IMR-90 (cell line): Measurements from ENCODE around the gene SYTL2. TPM values are rescaled to one million over a fixed set of nuclear protein-coding genes. Genes with fewer than 3 reads are reported as not detected.

ENCODE experiments used
- ATAC-seq: fragments of 200-7000 bp; cut with Tn5 transposase; 2 replicates; pipeline ENCODE4 v1.9.1; 2020; ENCODE audit warnings: low read depth, mild to moderate bottlenecking, moderate library complexity
- BruUV-seq: library from RNA; stranded (reverse); fragments of 400-500 nt; replicated peaks from 2 replicates; lab custom pipeline; 2021; lab: Mats Ljungman, UMichigan
- CTCF ChIA-PET: fragments of 300-600 bp; formaldehyde crosslinking; extraction: SDS; loops from one replicate; lab custom pipeline; 2021; ENCODE audit warnings: antibody characterized with exemption; lab: Yijun Ruan, JAX
- POLR2A ChIA-PET: fragments of 300-600 bp; sonication (Branson Sonifier 250); formaldehyde crosslinking; loops from one replicate; lab custom pipeline; 2022; ENCODE audit warnings: antibody characterized with exemption; ENCODE audit not compliant: unreplicated experiment; lab: Charles Lee
- DNase-seq: peaks from one replicate; pipeline ENCODE4 v3.0.0; 2013
- H2AFZ ChIP-seq: replicated peaks from 2 replicates; pipeline ENCODE3; 2013; ENCODE audit warnings: low read length, mild to moderate bottlenecking; ENCODE audit not compliant: poor library complexity
- H2AK5ac ChIP-seq: 2 replicates; pipeline ENCODE4 v1.6.1; 2013; ENCODE audit warnings: low read depth, low read length, inconsistent platforms
- H2AK9ac ChIP-seq: replicated peaks from 2 replicates; pipeline ENCODE3; 2013; ENCODE audit warnings: mild to moderate bottlenecking, low read depth, low read length, moderate library complexity; ENCODE audit not compliant: poor library complexity
- H2BK120ac ChIP-seq: 2 replicates; pipeline ENCODE4 v1.6.1; 2013; ENCODE audit warnings: low read depth, low read length, inconsistent platforms
- H2BK15ac ChIP-seq: 3 replicates; pipeline ENCODE4 v1.6.1; 2013; ENCODE audit warnings: low read depth, low read length, inconsistent platforms
- H2BK20ac ChIP-seq: 2 replicates; pipeline ENCODE4 v1.6.1; 2013; ENCODE audit warnings: low read depth, mild to moderate bottlenecking, inconsistent platforms, low read length, moderate library complexity
- H2BK5ac ChIP-seq: 2 replicates; pipeline ENCODE4 v1.6.1; 2013; ENCODE audit warnings: mild to moderate bottlenecking, low read depth, low read length, inconsistent platforms; ENCODE audit not compliant: poor library complexity, severe bottlenecking
- H3K14ac ChIP-seq: replicated peaks from 2 replicates; pipeline ENCODE4 v1.6.1; 2013; ENCODE audit warnings: low read depth, low read length, inconsistent platforms
- H3K18ac ChIP-seq: 2 replicates; pipeline ENCODE4 v1.6.1; 2013; ENCODE audit warnings: low read depth, low read length, control low read depth
- H3K23ac ChIP-seq: 2 replicates; pipeline ENCODE4 v1.6.1; 2013; ENCODE audit warnings: low read depth, low read length, inconsistent platforms
- H3K27ac ChIP-seq: 2 replicates; pipeline ENCODE4 v1.5.1; 2013; ENCODE audit warnings: mild to moderate bottlenecking, control low read depth, low read length; ENCODE audit not compliant: insufficient read depth
- H3K27me3 ChIP-seq: 2 replicates; pipeline ENCODE4 v1.6.1; 2013; ENCODE audit warnings: low read length; ENCODE audit not compliant: control insufficient read depth, insufficient read depth
- H3K36me3 ChIP-seq: 2 replicates; pipeline ENCODE4 v1.6.1; 2013; ENCODE audit warnings: low read length, mixed read lengths; ENCODE audit not compliant: control insufficient read depth, insufficient read depth
- H3K4ac ChIP-seq: 2 replicates; pipeline ENCODE4 v1.6.1; 2013; ENCODE audit warnings: low read depth, low read length, inconsistent platforms
- H3K4me1 ChIP-seq: 2 replicates; pipeline ENCODE4 v1.6.1; 2013; ENCODE audit warnings: low read length, mixed read lengths; ENCODE audit not compliant: control insufficient read depth, insufficient read depth
- H3K4me2 ChIP-seq: 2 replicates; pipeline ENCODE4 v1.6.1; 2013; ENCODE audit warnings: low read depth, mild to moderate bottlenecking, control low read depth, low read length, moderate library complexity
- H3K4me3 ChIP-seq: 2 replicates; pipeline ENCODE4 v1.5.1; 2013; ENCODE audit warnings: low read depth, mild to moderate bottlenecking, control low read depth, low read length, moderate library complexity; ENCODE audit not compliant: insufficient read depth
- H3K56ac ChIP-seq: 2 replicates; pipeline ENCODE4 v1.6.1; 2013; ENCODE audit warnings: low read length, inconsistent platforms; ENCODE audit not compliant: insufficient read depth; ENCODE audit errors: extremely low read depth
- H3K79me1 ChIP-seq, 2 experiments: 2 replicates each; pipeline ENCODE4 v1.6.1; 2013; ENCODE audit warnings: low read length in 2 of 2, inconsistent platforms in 1 of 2, low read depth in 1 of 2
- H3K9ac ChIP-seq: 2 replicates; pipeline ENCODE4 v1.6.1; 2013; ENCODE audit warnings: low read depth, low read length, control low read depth
- H3K9me1 ChIP-seq: 2 replicates; pipeline ENCODE4 v1.6.1; 2013; ENCODE audit warnings: low read length, inconsistent platforms; ENCODE audit not compliant: insufficient read depth
- H3K9me3 ChIP-seq: 2 replicates; pipeline ENCODE4 v1.6.1; 2013; ENCODE audit warnings: low read length; ENCODE audit not compliant: control insufficient read depth, insufficient read depth
- H4K20me1 ChIP-seq: 2 replicates; pipeline ENCODE4 v1.6.1; 2013; ENCODE audit warnings: low read length, inconsistent platforms; ENCODE audit not compliant: insufficient read depth
- H4K5ac ChIP-seq: 2 replicates; pipeline ENCODE4 v1.6.1; 2013; ENCODE audit warnings: mild to moderate bottlenecking, low read depth, low read length, control low read depth
- H4K8ac ChIP-seq, 2 experiments: 2 replicates each; pipeline ENCODE4 v1.6.1; 2013; ENCODE audit warnings: low read depth in 2 of 2, low read length in 2 of 2, control low read depth in 1 of 2, inconsistent platforms in 1 of 2
- H4K91ac ChIP-seq: 2 replicates; pipeline ENCODE4 v1.6.1; 2013; ENCODE audit warnings: low read depth, low read length, inconsistent platforms; ENCODE audit not compliant: insufficient read depth
- BHLHE40 ChIP-seq: fragments of 150-350 bp; IDR thresholded peaks from 2 replicates; pipeline ENCODE4 v1.6.1; 2016; ENCODE audit warnings: mild to moderate bottlenecking, low read depth, low read length
- MAFK ChIP-seq: IDR thresholded peaks from 2 replicates; pipeline ENCODE4 v1.6.1; 2012; ENCODE audit warnings: low read depth, low read length, improper control_type of control experiment
- MXI1 ChIP-seq: IDR thresholded peaks from 2 replicates; pipeline ENCODE4 v1.6.1; 2012; ENCODE audit warnings: low read depth, mild to moderate bottlenecking, low read length, moderate library complexity, borderline replicate concordance
- NFE2L2 ChIP-seq: fragments of 150-350 bp; IDR thresholded peaks from 2 replicates; pipeline ENCODE4 v1.6.1; 2016; ENCODE audit warnings: low read depth, mild to moderate bottlenecking, low read length
- POLR2A ChIP-seq: IDR thresholded peaks from 2 replicates; pipeline ENCODE4 v1.6.1; 2012; ENCODE audit warnings: mild to moderate bottlenecking, low read depth, low read length
- RCOR1 ChIP-seq: IDR thresholded peaks from 2 replicates; pipeline ENCODE4 v1.6.1; 2012; ENCODE audit warnings: mild to moderate bottlenecking, low read length, improper control_type of control experiment; ENCODE audit not compliant: insufficient replicate concordance
- SMC3 ChIP-seq: fragments of 150-350 bp; IDR thresholded peaks from 2 replicates; pipeline ENCODE4 v1.6.1; 2016; ENCODE audit warnings: low read depth, mild to moderate bottlenecking, antibody characterized with exemption, low read length, moderate library complexity
- USF2 ChIP-seq: fragments of 150-350 bp; IDR thresholded peaks from 2 replicates; pipeline ENCODE4 v1.6.1; 2017; ENCODE audit warnings: mild to moderate bottlenecking, antibody characterized with exemption, low read length, low read depth
- WGBS, 2 experiments: methylation state at CpG; one replicate each; pipeline versions ENCODE4 v1.1.5 to v1.1.7; 2013; ENCODE audit warnings: missing lambda C conversion rate in 2 of 2; ENCODE audit not compliant: insufficient read length in 1 of 2; ENCODE audit errors: extremely low coverage in 2 of 2; 5-methylcytosine and 5-hydroxymethylcytosine counted together
- dilution Hi-C: fragments of 300-500 bp; cut with HindIII; formaldehyde crosslinking; loops from one replicate; pipeline ENCODE4 v1.14.3; 2018; ENCODE audit warnings: low sequenced_read_pairs; ENCODE audit not compliant: unreplicated experiment
- in situ Hi-C: fragments of 300-500 bp; cut with MboI; formaldehyde crosslinking; loops from 3 replicates; pipeline ENCODE4 v1.14.3; 2019; ENCODE audit warnings: low sequenced_read_pairs, inconsistent platforms, mixed read lengths
- intact Hi-C: fragments of 100-400 bp; cut with micrococcal nuclease; formaldehyde crosslinking; loops from 2 replicates; pipeline ENCODE4 v1.10.0; 2022
- polyA plus RNA-seq, 3 experiments: library from polyadenylated mRNA; depleted of rRNA; stranded (reverse); fragments of >200 nt; gene quantifications; 2 replicates each; pipeline ENCODE4 v1.2.3, GENCODE V29; 2012; ENCODE audit warnings: low replicate concordance in 1 of 3
- total RNA-seq: library from RNA; depleted of rRNA; stranded (reverse); fragments of >200 nt; gene quantifications from 2 replicates; pipeline ENCODE4 v1.2.3, GENCODE V29; 2012

The SYTL2 gene
- total and polyA plus RNA-seq, 2 of the 4 experiments (the other 2 are of a cell fraction), result 45.2 to 70.0 TPM

- ChIA-PET CTCF (interaction anchor here (2.3 kb wide), 1 partner anchor 10 kb away, joined by 8 read pairs; no protein-coding TSS in a partner anchor), POLR2A (no interaction called here)
- Histone ChIP-seq H3K9me1 (no peaks in the 10 kb centered on the region; the same call in 1 of the 2 replicates), H3K4me3 (no peak overlapping the region), H2AK9ac (no peak overlapping the region), H2AFZ (no peak overlapping the region), H2BK120ac (no peak overlapping the region), H2BK15ac (no peak overlapping the region), H3K9ac (no peak overlapping the region), H3K36me3 (no peaks in the 10 kb centered on the region), H3K18ac (no peak overlapping the region), H3K79me1 (peaks cover 6 to 14% of the 10 kb centered on the region in 2 experiments), H4K91ac (no peak overlapping the region), H2BK20ac (no peak overlapping the region), H3K9me3 (no peaks in the 10 kb centered on the region), H2AK5ac (no peak overlapping the region), H3K27me3 (no peaks in the 10 kb centered on the region), H3K23ac (no peak overlapping the region), H3K27ac (no peak overlapping the region), H3K56ac (no peak overlapping the region), H2BK5ac (no peak overlapping the region), H3K4me2 (no peak overlapping the region), H4K20me1 (no peaks in the 10 kb centered on the region), H3K4me1 (no peaks in the 10 kb centered on the region), H4K8ac (no peak overlapping the region), H4K5ac (no peak overlapping the region), H3K4ac (no peak overlapping the region), H3K14ac (no peak overlapping the region)
- ATAC-seq (no peak), DNase-seq (no peak)
- TF ChIP-seq BHLHE40 (no peak), MXI1 (no peak), USF2 (no peak), NFE2L2 (no peak), RCOR1 (no peak), MAFK (no peak), POLR2A (no peak), SMC3 (no peak)
- dilution Hi-C loops, result no loop called here
- intact Hi-C loops, result no loop called here
- BruUV-seq, result no TSS peak
- 60% methylated on average over 1 of the region's 4 CpGs; no CpG with 5 or more reads in 1 of the 2 experiments for WGBS, 2 experiments
- in situ Hi-C loops, result loop anchor here (25.0 kb wide), 1 partner anchor 608 kb away; no protein-coding TSS in a partner anchor
These were observed 131.4 kb downstream of the SYTL2 start for GRCh38 chr11:85679576-85679975.
